Dendritic cell treated with granulocyte-macrophage colony-stimulating factor and Interleukin-4, amounts not matched to agents 40 ng/mL and 50 ng/mL, for 4 days (primary cell): ENCODE measurements around the gene GIMD1.
"Not testable (repeated sequence)": the region's sequence is repeated elsewhere in the genome, so short reads cannot be mapped to it uniquely, and the experiment has no call there.

Experiments used
- H3K27ac Mint-ChIP-seq: one replicate; pipeline ENCODE4 v1.8.0; 2022; ENCODE audit warnings: mild to moderate bottlenecking, mixed read lengths
- H3K27me3 Mint-ChIP-seq: one replicate; pipeline ENCODE4 v1.8.0; 2022; ENCODE audit warnings: mild to moderate bottlenecking, mixed read lengths
- H3K36me3 Mint-ChIP-seq: one replicate; pipeline ENCODE4 v1.8.0; 2022; ENCODE audit warnings: low read depth, mixed read lengths
- H3K4me1 Mint-ChIP-seq: one replicate; pipeline ENCODE4 v1.8.0; 2022; ENCODE audit warnings: low read depth, mixed read lengths
- H3K4me3 Mint-ChIP-seq: one replicate; pipeline ENCODE4 v1.8.0; 2022; ENCODE audit warnings: mild to moderate bottlenecking, moderate library complexity, mixed read lengths
- H3K9me3 Mint-ChIP-seq: one replicate; pipeline ENCODE4 v1.8.0; 2022; ENCODE audit warnings: mixed read lengths
- intact Hi-C: fragments of 100-400 bp; cut with micrococcal nuclease; formaldehyde crosslinking; loops from one replicate; pipeline ENCODE4 v1.15.0; 2022

The GIMD1 gene

DNA sequence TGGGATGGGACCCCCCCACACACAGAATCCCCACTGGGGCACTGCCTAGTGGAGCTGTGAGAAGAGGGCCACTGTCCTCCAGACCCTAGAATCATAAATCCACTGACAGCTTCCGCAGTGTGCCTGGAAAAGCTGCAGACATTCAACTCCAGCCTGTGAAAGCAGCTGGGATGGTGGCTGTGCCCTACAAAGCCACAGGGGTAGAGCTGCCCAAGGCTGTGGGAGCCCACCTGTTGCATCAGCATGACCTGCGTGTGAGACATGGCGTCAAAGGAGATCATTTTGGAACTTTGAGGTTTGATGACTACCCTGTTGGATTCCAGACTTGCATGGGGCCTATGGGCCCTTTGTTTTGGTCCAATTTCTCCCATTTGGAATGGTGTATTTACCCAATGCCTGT is 29.9 kb downstream of the GIMD1 start:
- H3K27ac Mint-ChIP-seq: no peak overlapping the region
- peaks cover 13% of the 10 kb centered on the region for H3K4me1 Mint-ChIP-seq
- H3K36me3 Mint-ChIP-seq: peaks cover 83% of the 10 kb centered on the region
- H3K4me3 Mint-ChIP-seq: no peak overlapping the region
- peaks cover 13% of the 10 kb centered on the region for H3K9me3 Mint-ChIP-seq
- intact Hi-C loops: no loop called here
- H3K27me3 Mint-ChIP-seq: no peaks in the 10 kb centered on the region

DNA sequence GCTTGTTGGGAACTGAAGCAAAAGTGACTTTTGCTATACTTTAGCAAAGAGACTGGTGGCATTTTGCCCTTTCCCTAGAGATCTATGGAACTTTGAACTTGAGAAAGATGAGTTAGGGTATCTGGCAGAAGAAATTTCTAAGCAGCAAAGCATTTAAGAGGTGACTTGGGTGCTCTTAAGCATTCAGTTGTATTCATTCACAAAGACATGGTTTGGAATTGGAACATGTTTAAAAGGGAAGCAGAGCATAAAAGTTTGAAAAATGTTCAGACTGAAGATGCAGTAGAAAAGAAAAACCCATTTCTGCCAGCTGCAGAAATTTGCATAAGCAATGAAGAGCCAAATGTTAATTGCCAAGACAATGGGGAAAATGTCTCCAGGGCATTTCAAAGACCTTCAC is 30.7 kb downstream of the GIMD1 start:
- H3K4me3 Mint-ChIP-seq: no peak overlapping the region
- peaks cover 88% of the 10 kb centered on the region for H3K36me3 Mint-ChIP-seq
- H3K27me3 Mint-ChIP-seq: no peaks in the 10 kb centered on the region
- peaks cover 13% of the 10 kb centered on the region for H3K4me1 Mint-ChIP-seq
- peaks cover 13% of the 10 kb centered on the region for H3K9me3 Mint-ChIP-seq
- H3K27ac Mint-ChIP-seq: no peak overlapping the region
- intact Hi-C loops: no loop called here

DNA sequence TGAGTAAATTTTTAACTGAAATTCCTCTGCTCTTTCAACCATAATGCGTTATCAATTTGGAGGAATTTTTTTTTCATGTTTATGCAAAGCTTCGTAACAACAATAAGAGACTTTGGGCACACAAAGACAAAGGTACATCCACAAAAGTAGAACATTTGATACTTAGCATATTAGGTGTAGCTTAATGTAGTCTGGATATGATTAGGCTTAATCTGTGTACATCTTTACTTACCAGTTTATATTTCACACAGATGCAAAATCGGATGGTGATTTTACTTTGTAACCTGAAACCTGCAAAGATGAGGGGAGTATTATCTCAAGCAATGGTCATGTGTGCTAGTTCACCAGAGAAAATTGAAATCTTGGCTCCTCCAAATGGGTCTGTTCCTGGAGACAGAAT is 32.0 kb downstream of the GIMD1 start:
- peaks cover 13% of the 10 kb centered on the region for H3K9me3 Mint-ChIP-seq
- H3K27ac Mint-ChIP-seq: no peak overlapping the region
- H3K27me3 Mint-ChIP-seq: no peaks in the 10 kb centered on the region
- peaks cover 91% of the 10 kb centered on the region for H3K36me3 Mint-ChIP-seq
- no peak overlapping the region for H3K4me3 Mint-ChIP-seq
- H3K4me1 Mint-ChIP-seq: peaks cover 8% of the 10 kb centered on the region
- intact Hi-C loops: no loop called here

DNA sequence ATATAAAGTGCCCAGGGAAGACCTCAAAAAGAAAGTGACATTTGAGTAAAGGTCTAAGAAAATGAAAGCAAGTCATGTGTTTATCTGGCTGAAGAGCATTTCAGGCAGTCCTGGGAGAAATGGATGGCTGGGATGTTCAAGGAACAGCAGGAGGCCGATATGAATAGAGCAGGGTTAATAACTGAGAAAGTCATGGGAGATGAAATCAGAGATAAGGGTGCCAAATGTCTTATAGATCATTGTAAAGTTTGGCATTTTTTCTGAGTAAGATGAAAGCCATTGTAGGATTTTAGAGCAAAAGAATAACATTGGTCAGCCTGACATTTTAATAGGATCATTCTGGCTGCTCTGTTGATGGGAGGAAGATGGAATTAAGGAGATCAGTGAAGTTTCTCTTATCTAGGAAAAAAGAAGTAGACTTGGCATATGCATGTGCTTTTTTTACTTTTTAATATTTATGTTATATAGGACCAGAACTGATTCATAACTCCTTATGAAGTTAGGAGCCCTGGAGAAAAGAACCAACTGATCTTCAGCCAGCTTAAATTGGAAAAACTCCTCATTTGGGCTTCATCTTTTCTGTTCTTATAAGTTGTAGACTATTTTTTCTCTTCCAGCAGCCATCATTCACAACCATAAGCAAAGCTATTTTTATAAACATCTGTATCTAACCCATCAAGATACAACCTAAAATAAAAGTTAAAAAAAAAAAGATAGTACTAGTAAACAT is 33.7 kb downstream of the GIMD1 start:
- intact Hi-C loops: no loop called here
- H3K36me3 Mint-ChIP-seq: peaks cover 86% of the 10 kb centered on the region

DNA sequence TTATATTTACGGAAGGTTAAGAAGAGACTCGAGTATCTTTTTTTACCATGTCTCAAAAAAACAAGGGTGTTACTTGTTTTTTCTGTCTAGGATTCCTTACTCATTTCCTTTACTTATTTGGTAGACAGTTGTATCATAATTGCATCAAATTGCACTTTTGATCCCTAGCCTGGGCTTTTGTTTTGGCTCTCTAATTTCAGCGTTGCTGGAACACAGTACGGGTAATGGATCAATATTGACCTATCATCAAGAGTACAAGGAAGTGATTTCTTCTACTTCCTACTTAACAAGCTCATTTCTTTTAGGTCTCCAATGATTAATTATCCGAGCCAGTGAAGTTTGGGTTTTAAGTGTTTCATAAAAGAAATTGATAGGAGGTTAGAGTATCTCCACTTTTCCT is 35.4 kb downstream of the GIMD1 start:
- no peak overlapping the region for H3K27ac Mint-ChIP-seq
- H3K9me3 Mint-ChIP-seq: peaks cover 13% of the 10 kb centered on the region
- intact Hi-C loops: no loop called here
- H3K36me3 Mint-ChIP-seq: peaks cover 80% of the 10 kb centered on the region
- no peak overlapping the region for H3K4me3 Mint-ChIP-seq
- H3K4me1 Mint-ChIP-seq: no peaks in the 10 kb centered on the region
- no peaks in the 10 kb centered on the region for H3K27me3 Mint-ChIP-seq

More for the DNA sequence above, 33.7 kb downstream of the GIMD1 start:
- no peaks in the 10 kb centered on the region for H3K27me3 Mint-ChIP-seq
- H3K27ac Mint-ChIP-seq: no peak overlapping the region
- no peak overlapping the region for H3K4me3 Mint-ChIP-seq
- no peaks in the 10 kb centered on the region for H3K4me1 Mint-ChIP-seq
- peaks cover 13% of the 10 kb centered on the region for H3K9me3 Mint-ChIP-seq

DNA sequence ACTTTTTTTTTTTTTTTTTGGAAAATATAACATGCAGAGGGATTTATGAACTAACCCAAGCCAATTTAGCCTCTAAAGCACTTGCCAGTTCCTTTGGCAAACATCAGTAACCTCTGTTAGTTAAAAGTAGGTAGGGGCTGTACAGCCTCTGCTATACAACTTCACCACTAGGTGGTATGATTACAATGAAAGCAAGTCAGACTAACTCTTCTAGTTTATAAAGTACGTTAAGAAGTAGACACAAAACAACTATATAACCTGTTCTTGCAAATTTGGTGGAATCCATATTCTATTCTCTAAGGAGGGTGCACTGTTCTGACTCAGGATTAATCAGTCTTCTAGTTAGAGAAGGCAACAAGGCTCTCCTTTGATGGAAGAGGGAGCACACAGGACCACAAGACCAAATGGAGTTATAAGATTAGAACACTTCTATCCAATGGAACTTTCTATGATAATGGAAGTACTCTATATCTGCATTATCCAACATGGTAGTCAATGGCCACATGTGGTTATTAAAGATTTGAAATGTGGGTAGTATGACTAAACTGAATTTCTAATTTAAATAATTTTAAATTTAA is 39.4 kb downstream of the GIMD1 start:
- no peaks in the 10 kb centered on the region for H3K4me1 Mint-ChIP-seq
- H3K27me3 Mint-ChIP-seq: no peaks in the 10 kb centered on the region
- H3K9me3 Mint-ChIP-seq: no peaks in the 10 kb centered on the region
- H3K4me3 Mint-ChIP-seq: no peak overlapping the region
- intact Hi-C loops: loop anchor here (2.0 kb wide), 1 partner anchor 480 kb away; no protein-coding TSS in a partner anchor
- H3K27ac Mint-ChIP-seq: no peak overlapping the region
- peaks cover 72% of the 10 kb centered on the region for H3K36me3 Mint-ChIP-seq

DNA sequence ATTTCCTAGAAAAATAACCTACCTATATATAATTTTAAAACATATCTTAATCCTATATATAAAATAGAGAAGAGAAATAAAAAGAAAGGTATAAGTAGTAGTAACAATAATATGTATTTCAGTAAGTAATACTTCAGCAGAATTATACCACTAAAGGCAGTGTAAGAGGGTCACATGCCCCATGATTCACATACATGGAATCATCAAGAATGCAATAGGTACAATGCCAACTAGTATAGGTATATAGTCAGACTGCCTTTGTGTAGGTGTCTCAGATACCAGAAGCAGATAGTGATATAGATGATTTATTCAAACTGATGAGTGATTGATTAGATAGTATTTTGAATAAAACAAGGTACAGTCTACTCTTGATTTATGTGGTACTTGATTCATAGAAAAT is 42.8 kb downstream of the GIMD1 start:
- no peak overlapping the region for H3K27ac Mint-ChIP-seq
- H3K4me3 Mint-ChIP-seq: no peak overlapping the region
- peaks cover 5% of the 10 kb centered on the region for H3K4me1 Mint-ChIP-seq
- no peaks in the 10 kb centered on the region for H3K9me3 Mint-ChIP-seq
- H3K36me3 Mint-ChIP-seq: peaks cover 58% of the 10 kb centered on the region
- no peaks in the 10 kb centered on the region for H3K27me3 Mint-ChIP-seq
- intact Hi-C loops: no loop called here

DNA sequence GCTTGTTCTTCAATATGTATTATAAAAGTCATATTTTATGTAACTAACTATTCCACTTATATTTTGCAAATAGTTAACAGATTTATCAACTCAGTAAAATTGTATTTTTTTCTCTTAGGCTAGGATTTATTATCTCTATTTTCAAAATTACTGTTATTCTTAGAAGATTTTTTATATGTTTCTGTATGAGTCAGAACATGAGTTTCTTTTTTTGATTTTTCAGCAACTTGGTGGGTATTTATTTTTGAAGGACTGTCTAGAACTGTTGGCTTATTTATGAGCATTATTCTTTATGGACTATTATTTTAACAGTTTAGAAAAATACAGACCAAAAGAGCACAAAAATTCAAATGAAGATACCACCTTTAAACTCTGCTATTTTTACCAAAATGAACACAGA is 45.5 kb downstream of the GIMD1 start:
- Mint-ChIP-seq H3K36me3 (peaks cover 46% of the 10 kb centered on the region), H3K4me1 (peaks cover 15% of the 10 kb centered on the region), H3K27me3 (no peaks in the 10 kb centered on the region), H3K27ac (no peak overlapping the region), H3K4me3 (no peak overlapping the region), H3K9me3 (no peaks in the 10 kb centered on the region)
- intact Hi-C loops: no loop called here

DNA sequence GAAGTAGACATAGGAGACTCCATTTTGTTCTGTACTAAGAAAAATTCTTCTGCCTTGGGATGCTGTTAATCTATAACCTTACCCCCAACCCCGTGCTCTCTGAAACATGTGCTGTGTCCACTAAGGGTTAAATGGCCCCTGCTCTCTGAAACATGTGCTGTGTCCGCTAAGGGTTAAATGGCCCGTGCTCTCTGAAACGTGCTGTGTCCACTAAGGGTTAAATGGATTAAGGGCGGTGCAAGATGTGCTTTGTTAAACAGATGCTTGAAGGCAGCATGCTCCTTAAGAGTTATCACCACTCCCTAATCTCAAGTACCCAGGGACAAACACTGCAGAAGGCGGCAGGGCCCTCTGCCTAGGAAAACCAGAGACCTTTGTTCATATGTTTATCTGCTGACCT is 46.8 kb downstream of the GIMD1 start:
- H3K27me3 Mint-ChIP-seq, H3K4me3 Mint-ChIP-seq, H3K27ac Mint-ChIP-seq, H3K9me3 Mint-ChIP-seq, intact Hi-C loops: not testable (repeated sequence)
- Mint-ChIP-seq H3K36me3 (peaks cover 32% of the 10 kb centered on the region), H3K4me1 (peaks cover 15% of the 10 kb centered on the region)

DNA sequence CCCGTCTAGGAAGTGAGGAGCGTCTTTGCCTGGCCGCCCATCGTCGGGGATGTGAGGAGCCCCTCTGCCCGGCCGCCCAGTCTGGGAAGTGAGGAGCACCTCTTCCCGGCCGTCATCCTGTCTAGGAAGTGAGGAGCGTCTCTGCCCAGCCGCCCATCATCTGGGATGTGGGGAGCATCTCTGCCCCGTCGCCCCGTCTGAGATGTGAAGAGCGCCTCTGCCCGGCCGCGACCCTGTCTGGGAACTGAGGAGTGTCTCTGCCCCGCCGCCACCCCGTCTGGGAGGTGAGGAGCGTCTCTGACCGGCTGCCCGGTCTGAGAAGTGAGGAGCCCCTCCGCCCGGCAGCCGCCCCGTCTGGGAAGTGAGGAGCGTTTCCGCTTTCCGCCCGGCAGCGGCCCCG is 47.4 kb downstream of the GIMD1 start:
- H3K27me3 Mint-ChIP-seq, H3K9me3 Mint-ChIP-seq, intact Hi-C loops, H3K4me3 Mint-ChIP-seq, H3K27ac Mint-ChIP-seq: not testable (repeated sequence)
- Mint-ChIP-seq H3K36me3 (peaks cover 26% of the 10 kb centered on the region), H3K4me1 (peaks cover 15% of the 10 kb centered on the region)

DNA sequence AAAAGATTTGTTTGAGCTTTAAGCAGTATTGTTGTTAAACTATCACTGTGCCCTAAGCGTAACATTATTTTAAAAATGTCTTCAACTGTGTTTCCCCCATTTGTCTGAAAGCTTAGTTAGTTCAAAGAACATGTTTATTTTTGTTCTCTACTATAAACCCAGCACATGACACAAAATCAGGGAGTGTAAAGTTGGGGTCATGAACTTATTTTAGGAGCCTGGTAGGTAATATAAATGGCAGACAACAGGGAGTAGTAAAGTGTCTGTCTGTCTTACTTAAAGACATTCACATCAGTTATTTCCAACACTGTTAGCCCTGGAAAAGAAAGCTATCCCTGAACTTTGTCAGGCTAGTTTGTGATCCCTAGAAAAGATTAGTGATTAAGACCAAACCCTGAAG is 48.3 kb downstream of the GIMD1 start:
- Mint-ChIP-seq H3K36me3 (peaks cover 22% of the 10 kb centered on the region), H3K27ac (no peak overlapping the region), H3K9me3 (no peaks in the 10 kb centered on the region), H3K27me3 (no peaks in the 10 kb centered on the region), H3K4me1 (peaks cover 15% of the 10 kb centered on the region), H3K4me3 (no peak overlapping the region)
- intact Hi-C loops: no loop called here

DNA sequence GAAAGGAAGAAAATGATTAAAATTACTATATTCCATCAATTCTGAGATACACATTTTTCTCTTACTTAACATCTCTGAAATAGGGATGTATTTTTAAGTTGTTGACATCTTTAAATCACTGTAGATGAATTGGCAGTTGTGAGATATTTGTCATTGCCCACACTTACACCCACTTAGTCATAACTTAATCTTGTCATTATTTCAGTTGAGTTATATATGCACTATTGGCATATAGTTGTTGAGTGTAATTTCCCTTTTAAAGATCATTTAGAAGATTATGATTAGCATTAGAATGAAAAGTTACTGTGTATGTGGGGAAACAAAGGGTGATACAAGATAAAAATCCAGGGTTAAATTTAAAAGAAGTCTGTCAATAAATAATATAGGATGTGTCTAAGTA is 50.1 kb downstream of the GIMD1 start:
- intact Hi-C loops: loop anchor here (5.0 kb wide), 1 partner anchor 611 kb away; the partner anchor contains the start of genes GSTCD and INTS12
- H3K4me3 Mint-ChIP-seq: no peak overlapping the region

DNA sequence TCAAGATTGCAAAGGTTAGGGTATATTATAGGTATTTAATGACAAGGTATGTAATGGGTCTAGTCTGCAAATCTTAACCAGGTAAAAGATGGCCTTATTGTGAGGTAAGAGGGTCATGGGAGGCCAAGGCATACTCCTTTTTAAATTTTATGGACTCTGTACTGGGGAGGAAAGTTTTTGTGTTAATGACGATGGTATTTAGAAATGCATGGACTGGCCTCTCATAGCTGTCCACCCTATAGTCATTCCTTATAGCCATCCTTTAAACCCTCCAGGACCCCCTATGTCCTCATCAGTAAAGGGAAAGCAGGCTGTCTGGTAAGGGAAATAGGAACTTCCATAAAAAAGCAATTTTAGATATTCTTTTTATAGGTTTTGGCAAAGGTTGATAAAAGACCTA is 50.8 kb downstream of the GIMD1 start:
- Mint-ChIP-seq H3K4me1 (peaks cover 20% of the 10 kb centered on the region), H3K9me3 (no peaks in the 10 kb centered on the region), H3K36me3 (peaks cover 22% of the 10 kb centered on the region), H3K4me3 (no peak overlapping the region), H3K27me3 (no peaks in the 10 kb centered on the region), H3K27ac (no peak overlapping the region)
- intact Hi-C loops: loop anchor here (5.0 kb wide), 1 partner anchor 611 kb away; the partner anchor contains the start of genes GSTCD and INTS12

More for the DNA sequence above, 50.1 kb downstream of the GIMD1 start:
- H3K27ac Mint-ChIP-seq: no peak overlapping the region
- H3K9me3 Mint-ChIP-seq: no peaks in the 10 kb centered on the region
- H3K27me3 Mint-ChIP-seq: no peaks in the 10 kb centered on the region
- H3K4me1 Mint-ChIP-seq: peaks cover 20% of the 10 kb centered on the region
- H3K36me3 Mint-ChIP-seq: peaks cover 22% of the 10 kb centered on the region

DNA sequence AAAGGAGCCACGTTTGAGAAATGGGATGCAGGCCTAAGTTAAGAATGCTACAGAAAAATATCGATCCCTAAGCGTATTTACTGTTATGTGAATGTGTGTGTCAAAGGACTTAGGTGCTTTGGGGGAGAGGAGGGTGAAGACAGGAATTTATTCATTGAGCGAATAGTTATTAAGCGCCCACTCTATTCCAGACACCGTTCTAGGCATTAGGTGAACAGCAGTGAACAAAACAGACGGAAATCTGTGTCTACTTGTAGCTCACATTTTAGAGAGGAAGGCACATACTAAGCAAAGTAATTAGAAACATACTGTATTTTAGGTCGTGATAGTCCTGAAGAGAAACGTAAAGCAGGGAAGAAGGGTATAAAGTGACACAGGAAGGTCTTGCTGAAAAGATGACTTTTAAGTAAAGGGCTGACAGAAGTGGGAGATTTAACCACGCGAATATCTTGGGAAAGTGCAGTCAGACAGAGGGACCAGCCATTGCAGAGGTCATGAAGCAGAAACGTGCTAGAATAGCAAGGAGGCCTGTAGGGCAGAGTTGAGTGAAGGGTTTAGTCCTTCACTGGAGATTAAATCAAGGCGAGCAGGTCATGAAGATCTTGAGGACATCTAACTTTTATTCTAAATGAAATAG is 51.7 kb downstream of the GIMD1 start:
- Mint-ChIP-seq H3K4me3 (no peak overlapping the region), H3K36me3 (peaks cover 18% of the 10 kb centered on the region), H3K9me3 (no peaks in the 10 kb centered on the region), H3K27ac (no peak overlapping the region), H3K4me1 (peaks cover 17% of the 10 kb centered on the region), H3K27me3 (no peaks in the 10 kb centered on the region)
- intact Hi-C loops: loop anchor here (5.0 kb wide), 1 partner anchor 610 kb away; the partner anchor contains the start of genes GSTCD and INTS12
